Upper lobe of left lung (tissue), 6 donors: ENCODE data around the gene MYLIP. TPM values are rescaled to one million over a fixed set of nuclear protein-coding genes. Genes with fewer than 3 reads are reported as not detected.

ENCODE experiments used
- ATAC-seq, 2 donors: fragments of 200-7000 bp; cut with Tn5 transposase; one replicate each; pipeline ENCODE4 v1.9.1; 2022; ENCODE audit warnings: mild to moderate bottlenecking in 2 of 2, moderate library complexity in 2 of 2; ENCODE audit not compliant: low FRiP score in 2 of 2
- DNase-seq, 2 donors: peaks; one replicate each; pipeline ENCODE4 v3.0.0-alpha.2; 2019 to 2020
- H3K27ac ChIP-seq, 4 donors: fragments of 200-600 bp; sonication (generic); one replicate each; pipeline ENCODE4 v1.5.1; 2016 to 2019
- H3K27me3 ChIP-seq, 4 donors: fragments of 200-600 bp; sonication (generic); one replicate each; pipeline ENCODE4 v1.5.1; 2017 to 2019
- H3K36me3 ChIP-seq, 4 donors: fragments of 200-600 bp; sonication (generic); one replicate each; pipeline ENCODE4 v1.5.1; 2016 to 2019
- H3K4me1 ChIP-seq, 4 donors: fragments of 200-600 bp; sonication (generic); one replicate each; pipeline ENCODE4 v1.5.1; 2018 to 2019
- H3K4me3 ChIP-seq, 4 donors: fragments of 200-600 bp; sonication (generic); one replicate each; pipeline ENCODE4 v1.5.1; 2017 to 2019; ENCODE audit warnings: mild to moderate bottlenecking in 2 of 4, moderate library complexity in 1 of 4
- H3K9me3 ChIP-seq, 4 donors: fragments of 200-600 bp; sonication (generic); one replicate each; pipeline ENCODE4 v1.5.1; 2018 to 2019
- EP300 ChIP-seq, 4 donors: sonication (generic); formaldehyde crosslinking; IDR thresholded peaks; one replicate each; pipeline ENCODE4 v1.5.1; 2017; ENCODE audit warnings: antibody characterized with exemption in 4 of 4, control low read depth in 2 of 4
- POLR2A ChIP-seq, 4 donors: fragments of 450-650 bp; IDR thresholded peaks; one replicate each; pipeline ENCODE4 v1.5.1; 2016 to 2017; ENCODE audit warnings: antibody characterized with exemption in 4 of 4, mild to moderate bottlenecking in 2 of 4
- POLR2AphosphoS5 ChIP-seq, 2 donors: sonication (generic); formaldehyde crosslinking; IDR thresholded peaks; one replicate each; pipeline ENCODE4 v1.5.1; 2017; ENCODE audit warnings: antibody characterized with exemption in 2 of 2
- WGBS, 2 donors: methylation state at CpG; one replicate each; pipeline ENCODE4 v1.1.5; 2017 to 2018; 5-methylcytosine and 5-hydroxymethylcytosine counted together
- total RNA-seq, 6 donors: library from RNA; depleted of rRNA in 4 of 6; stranded (reverse); fragments of >200 nt in 4 of 6; gene quantifications; one replicate each; pipeline versions ENCODE4 v1.1.0 to v1.2.1, GENCODE V29; 2016 to 2021
- TF ChIP-seq, protein P1 (sequence below), 6 experiments: fragments of 450-650 bp in 4 of 6; fragments of 200-600 bp in 2 of 6; sonication (generic) in 2 of 6; IDR thresholded peaks; one replicate each; pipeline ENCODE4 v1.5.1; 2016 to 2019; ENCODE audit warnings: antibody characterized with exemption in 6 of 6
- donor health status: DM: no; HTN: no; CAD: no; lungs with moderate emphysema.
- donor health status: DM: no; HTN: yes; CAD: no; lungs with severe emphysema.

Gene MYLIP
- total RNA-seq, 6 donors from 2014 or later, result 29.9 to 95.3 (median 43.9) TPM

DNA sequence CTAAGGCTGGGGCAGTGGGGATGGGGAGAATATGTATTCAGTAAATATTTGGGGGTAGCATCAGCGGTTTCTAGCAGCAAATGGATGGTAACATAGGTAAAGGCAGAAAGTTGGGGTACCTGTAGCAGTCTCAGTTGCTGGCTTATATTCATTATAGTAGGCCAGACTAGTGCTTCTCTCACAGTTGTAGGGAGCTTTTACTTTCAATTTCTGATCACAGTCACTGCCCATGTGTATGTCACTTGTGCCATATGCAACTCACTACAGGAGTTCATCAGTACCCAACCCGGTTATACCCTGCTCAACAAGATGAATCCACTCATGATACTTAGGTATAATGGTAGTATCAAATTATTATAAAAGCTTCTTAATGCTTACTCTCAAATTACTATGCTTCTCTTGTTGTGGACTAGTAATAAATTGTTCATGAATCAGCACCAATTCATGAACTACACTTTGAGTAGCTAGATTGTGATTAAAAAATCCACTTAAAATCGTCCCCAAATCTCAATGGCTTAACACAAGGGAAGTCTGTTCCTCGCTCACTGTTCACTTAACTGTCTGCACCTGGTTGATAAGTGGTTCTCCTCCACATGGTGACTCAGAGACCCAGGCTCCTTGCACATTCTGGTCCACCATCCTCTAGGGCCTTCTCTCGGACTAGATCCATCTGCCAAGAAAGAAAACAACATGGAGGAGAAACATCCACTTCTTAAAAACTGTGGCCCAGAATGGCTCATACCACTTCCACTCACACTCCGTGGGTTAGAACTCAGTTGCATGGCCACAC is 31.3 kb upstream of the MYLIP start:
- H3K36me3 ChIP-seq, result no peaks in the 10 kb centered on the region
- TF ChIP-seq POLR2AphosphoS5 (IDR thresholded peaks at IDR 0.05) (no peak), EP300 (IDR thresholded peaks at IDR 0.05) (no peak)
- H3K9me3 ChIP-seq, result no peaks in the 10 kb centered on the region
- ATAC-seq (no peak), DNase-seq (no peak)
- no peak overlapping the region for H3K27ac ChIP-seq
- WGBS, 2 donors, result 87 to 88% methylated on average over 6 of the region's 6 CpGs
- peaks cover 0 to 1% (median 0%) of the 10 kb centered on the region in 4 donors for H3K4me1 ChIP-seq
- no peaks in the 10 kb centered on the region for H3K27me3 ChIP-seq
- no peak overlapping the region for H3K4me3 ChIP-seq

DNA sequence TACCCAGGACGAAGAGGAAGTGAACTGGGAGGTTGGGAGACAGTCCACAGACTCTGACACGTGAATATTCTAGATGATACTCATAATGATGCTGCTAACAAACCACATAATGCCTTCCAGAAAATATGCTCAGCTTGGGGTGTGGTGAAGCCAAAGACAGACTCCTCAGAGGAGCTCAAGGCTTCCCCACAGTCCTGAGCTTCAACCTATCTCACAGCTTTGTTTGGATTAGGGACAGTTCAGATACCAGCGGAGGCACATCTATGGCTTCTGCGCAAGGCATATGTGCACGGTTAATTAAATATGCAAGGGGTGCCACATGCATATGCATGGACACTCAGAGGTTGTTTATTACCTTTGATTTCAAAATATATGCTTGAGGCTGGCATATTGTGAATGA is 30.7 kb upstream of the MYLIP start:
- TF ChIP-seq, protein P1, sequence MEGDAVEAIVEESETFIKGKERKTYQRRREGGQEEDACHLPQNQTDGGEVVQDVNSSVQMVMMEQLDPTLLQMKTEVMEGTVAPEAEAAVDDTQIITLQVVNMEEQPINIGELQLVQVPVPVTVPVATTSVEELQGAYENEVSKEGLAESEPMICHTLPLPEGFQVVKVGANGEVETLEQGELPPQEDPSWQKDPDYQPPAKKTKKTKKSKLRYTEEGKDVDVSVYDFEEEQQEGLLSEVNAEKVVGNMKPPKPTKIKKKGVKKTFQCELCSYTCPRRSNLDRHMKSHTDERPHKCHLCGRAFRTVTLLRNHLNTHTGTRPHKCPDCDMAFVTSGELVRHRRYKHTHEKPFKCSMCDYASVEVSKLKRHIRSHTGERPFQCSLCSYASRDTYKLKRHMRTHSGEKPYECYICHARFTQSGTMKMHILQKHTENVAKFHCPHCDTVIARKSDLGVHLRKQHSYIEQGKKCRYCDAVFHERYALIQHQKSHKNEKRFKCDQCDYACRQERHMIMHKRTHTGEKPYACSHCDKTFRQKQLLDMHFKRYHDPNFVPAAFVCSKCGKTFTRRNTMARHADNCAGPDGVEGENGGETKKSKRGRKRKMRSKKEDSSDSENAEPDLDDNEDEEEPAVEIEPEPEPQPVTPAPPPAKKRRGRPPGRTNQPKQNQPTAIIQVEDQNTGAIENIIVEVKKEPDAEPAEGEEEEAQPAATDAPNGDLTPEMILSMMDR (IDR thresholded peaks at IDR 0.05), result no peak
- TF ChIP-seq EP300 (IDR thresholded peaks at IDR 0.05), result no peak
- TF ChIP-seq POLR2A (IDR thresholded peaks at IDR 0.05), result no peak
- no peak for TF ChIP-seq POLR2AphosphoS5 (IDR thresholded peaks at IDR 0.05)
- Histone ChIP-seq H3K9me3 (no peaks in the 10 kb centered on the region), H3K36me3 (no peaks in the 10 kb centered on the region), H3K27ac (no peak overlapping the region), H3K4me1 (no peaks in the 10 kb centered on the region), H3K27me3 (no peaks in the 10 kb centered on the region), H3K4me3 (no peak overlapping the region)
- DNase-seq (no peak), ATAC-seq (no peak)
- WGBS, 2 donors, result 90 to 93% methylated on average over 5 of the region's 5 CpGs

DNA sequence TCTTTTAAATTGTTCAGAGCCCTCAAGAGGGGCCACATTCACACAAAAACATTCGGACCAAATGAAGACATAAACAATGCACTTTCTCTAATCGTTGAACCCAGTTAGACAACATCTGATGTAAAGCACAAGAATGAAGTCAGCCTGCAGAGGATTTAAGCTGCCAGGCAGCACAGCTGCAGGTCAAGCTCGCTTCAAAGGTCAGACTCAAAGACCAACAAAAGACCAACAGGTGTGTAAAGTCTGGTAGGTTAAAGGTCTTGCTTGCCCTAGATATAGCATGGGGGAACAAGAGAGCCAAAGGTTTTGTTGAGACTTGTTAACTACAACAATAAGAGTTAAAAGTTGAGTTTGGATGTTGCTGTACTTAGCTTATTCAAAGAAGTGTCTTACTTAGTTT is 26.7 kb upstream of the MYLIP start:
- H3K27ac ChIP-seq, result no peak overlapping the region
- ATAC-seq, result no peak
- no peak for TF ChIP-seq POLR2AphosphoS5 (IDR thresholded peaks at IDR 0.05)
- TF ChIP-seq, protein P1 (IDR thresholded peaks at IDR 0.05), result no peak
- TF ChIP-seq EP300 (IDR thresholded peaks at IDR 0.05), result no peak
- TF ChIP-seq POLR2A (IDR thresholded peaks at IDR 0.05), result no peak
- peaks cover 0 to 5% (median 0%) of the 10 kb centered on the region in 4 donors for H3K4me1 ChIP-seq
- no peak overlapping the region for H3K4me3 ChIP-seq
- no peak for DNase-seq
- no peaks in the 10 kb centered on the region for H3K27me3 ChIP-seq
- 76 to 87% methylated on average over 3 of the region's 3 CpGs for WGBS, 2 donors
- H3K36me3 ChIP-seq, result no peaks in the 10 kb centered on the region
- no peaks in the 10 kb centered on the region for H3K9me3 ChIP-seq

DNA sequence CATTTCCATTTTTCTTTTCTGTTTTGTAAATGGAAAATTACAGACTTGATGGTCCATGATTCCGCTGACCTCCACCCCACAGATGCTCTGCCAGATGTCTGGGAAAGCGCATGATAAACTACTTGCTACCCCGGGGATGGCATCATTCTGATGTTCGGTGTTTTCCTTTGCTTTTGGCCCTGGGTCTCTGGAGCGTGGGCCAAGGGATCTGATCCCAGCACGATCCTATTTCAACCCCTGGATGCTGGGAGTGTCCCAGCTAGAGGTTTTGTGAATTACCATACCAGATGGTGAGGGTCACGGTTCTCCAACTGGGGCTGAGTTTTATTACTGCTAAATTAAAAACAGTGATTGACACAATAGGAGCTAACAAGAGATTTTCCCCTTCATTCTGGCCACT is 25.2 kb upstream of the MYLIP start:
- ATAC-seq, result no peak
- Histone ChIP-seq H3K27ac (no peak overlapping the region), H3K9me3 (no peaks in the 10 kb centered on the region), H3K4me1 (peaks cover 0 to 12% (median 4%) of the 10 kb centered on the region in 4 donors), H3K36me3 (no peaks in the 10 kb centered on the region), H3K27me3 (no peaks in the 10 kb centered on the region), H3K4me3 (no peak overlapping the region)
- no peak for DNase-seq
- 89 to 90% methylated on average over 7 of the region's 7 CpGs for WGBS, 2 donors
- TF ChIP-seq POLR2A (IDR thresholded peaks at IDR 0.05) (no peak), EP300 (IDR thresholded peaks at IDR 0.05) (no peak), POLR2AphosphoS5 (IDR thresholded peaks at IDR 0.05) (no peak)
- TF ChIP-seq, protein P1 (IDR thresholded peaks at IDR 0.05), result no peak

DNA sequence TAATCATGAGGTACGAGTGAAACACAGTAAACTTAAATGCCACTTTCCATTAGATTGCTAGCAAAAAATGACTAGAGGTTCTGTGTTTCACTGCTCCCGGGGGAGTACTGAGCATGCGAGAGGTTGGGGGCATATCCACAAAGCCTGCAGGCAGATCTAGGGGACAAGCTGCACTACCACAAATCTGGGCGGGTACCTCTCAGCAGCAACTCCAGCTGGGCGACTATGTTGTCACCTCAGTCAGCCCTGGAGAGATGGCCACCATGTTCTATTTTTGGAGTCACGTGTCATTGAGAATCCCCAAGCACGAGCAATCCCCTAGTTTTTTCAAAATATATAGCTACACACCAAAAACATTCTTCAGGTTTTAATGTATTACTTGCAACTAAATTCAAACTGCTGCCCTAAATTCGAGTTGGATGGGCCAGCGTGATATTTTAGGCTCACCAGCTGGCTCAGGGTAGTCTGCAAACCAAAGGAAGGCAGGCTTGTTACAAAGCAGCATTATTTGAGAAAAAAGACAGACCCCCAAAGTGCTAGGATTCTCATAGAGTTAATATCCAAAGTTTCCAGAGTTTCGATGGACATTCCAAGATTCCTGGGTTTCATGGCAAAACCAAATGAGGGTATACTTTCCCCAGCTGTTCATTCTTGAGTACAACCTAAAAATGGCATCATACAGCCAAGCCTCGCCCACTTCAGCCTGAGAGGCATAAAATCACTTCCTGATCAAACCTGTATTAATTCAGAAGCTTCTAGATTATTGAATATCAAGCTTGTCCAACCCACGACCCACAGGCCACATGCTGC is 24.1 kb upstream of the MYLIP start:
- ATAC-seq, result no peak
- no peaks in the 10 kb centered on the region for H3K27me3 ChIP-seq
- no peaks in the 10 kb centered on the region for H3K36me3 ChIP-seq
- 87 to 88% methylated on average over 12 of the region's 12 CpGs for WGBS, 2 donors
- DNase-seq, result no peak
- H3K9me3 ChIP-seq, result no peaks in the 10 kb centered on the region
- no peak overlapping the region for H3K4me3 ChIP-seq
- TF ChIP-seq EP300 (IDR thresholded peaks at IDR 0.05) (no peak), POLR2AphosphoS5 (IDR thresholded peaks at IDR 0.05) (no peak)
- H3K27ac ChIP-seq, result no peak overlapping the region
- H3K4me1 ChIP-seq, result peaks cover 4 to 23% (median 15%) of the 10 kb centered on the region in 4 donors
